Ectodermal cell (in vitro differentiated cells): ENCODE data around the gene WDR62.
"Not testable (repeated sequence)": the region's sequence is repeated elsewhere in the genome, so short reads cannot be mapped to it uniquely, and the experiment has no call there.

Experiments used
- H3K27ac ChIP-seq: 2 replicates; pipeline ENCODE4 v1.7.0; 2013; ENCODE audit warnings: mild to moderate bottlenecking, low read depth, low read length; ENCODE audit not compliant: insufficient read depth, poor library complexity, severe bottlenecking
- H3K27me3 ChIP-seq: 2 replicates; pipeline ENCODE4 v1.7.0; 2013; ENCODE audit warnings: mild to moderate bottlenecking, low read length; ENCODE audit not compliant: insufficient read depth, control insufficient read depth, poor library complexity, severe bottlenecking
- H3K36me3 ChIP-seq: one replicate; pipeline ENCODE4 v1.7.0; 2013; ENCODE audit warnings: low read length; ENCODE audit not compliant: control insufficient read depth, insufficient read depth
- H3K4me1 ChIP-seq: one replicate; pipeline ENCODE4 v1.7.0; 2013; ENCODE audit warnings: low read length; ENCODE audit not compliant: control insufficient read depth, insufficient read depth
- H3K4me3 ChIP-seq: 2 replicates; pipeline ENCODE4 v1.7.0; 2013; ENCODE audit warnings: low read depth, low read length, control low read depth; ENCODE audit not compliant: insufficient read depth
- H3K9me3 ChIP-seq: 2 replicates; pipeline ENCODE4 v1.7.0; 2013; ENCODE audit warnings: mild to moderate bottlenecking, low read length, moderate library complexity; ENCODE audit not compliant: control insufficient read depth
- WGBS, 2 experiments: methylation state at CpG; one replicate each; pipeline ENCODE4 v1.1.7; 2013; ENCODE audit warnings: missing lambda C conversion rate in 2 of 2; 5-methylcytosine and 5-hydroxymethylcytosine counted together

Gene WDR62

DNA sequence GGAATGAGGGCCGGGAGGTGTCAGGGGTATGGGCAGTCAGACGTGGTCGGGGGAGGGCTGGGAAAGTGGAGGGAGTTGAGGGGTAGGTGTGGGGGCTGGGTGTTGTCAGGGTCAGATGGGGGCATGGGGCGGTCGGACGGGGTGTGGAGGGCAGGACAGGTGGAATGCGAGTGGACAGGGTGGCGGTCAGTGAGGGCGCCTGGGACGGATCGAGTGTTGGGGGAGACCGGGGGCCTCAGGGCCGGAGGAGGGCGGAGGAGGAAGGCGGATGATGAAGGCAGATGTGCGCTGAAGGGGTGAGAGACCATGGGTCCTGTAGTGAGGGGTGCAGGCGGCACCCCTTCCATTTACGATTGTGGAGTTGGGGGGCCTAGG, 66.3 kb downstream of the WDR62 start:
- H3K4me1 ChIP-seq, result peaks cover 7% of the 10 kb centered on the region
- H3K4me3 ChIP-seq, result no peak overlapping the region
- WGBS, 2 experiments, result 95 to 96% methylated on average over 18 of the region's 18 CpGs
- no peaks in the 10 kb centered on the region for H3K9me3 ChIP-seq
- no peaks in the 10 kb centered on the region for H3K27me3 ChIP-seq
- no peak overlapping the region for H3K27ac ChIP-seq
- peaks cover 22% of the 10 kb centered on the region for H3K36me3 ChIP-seq

DNA sequence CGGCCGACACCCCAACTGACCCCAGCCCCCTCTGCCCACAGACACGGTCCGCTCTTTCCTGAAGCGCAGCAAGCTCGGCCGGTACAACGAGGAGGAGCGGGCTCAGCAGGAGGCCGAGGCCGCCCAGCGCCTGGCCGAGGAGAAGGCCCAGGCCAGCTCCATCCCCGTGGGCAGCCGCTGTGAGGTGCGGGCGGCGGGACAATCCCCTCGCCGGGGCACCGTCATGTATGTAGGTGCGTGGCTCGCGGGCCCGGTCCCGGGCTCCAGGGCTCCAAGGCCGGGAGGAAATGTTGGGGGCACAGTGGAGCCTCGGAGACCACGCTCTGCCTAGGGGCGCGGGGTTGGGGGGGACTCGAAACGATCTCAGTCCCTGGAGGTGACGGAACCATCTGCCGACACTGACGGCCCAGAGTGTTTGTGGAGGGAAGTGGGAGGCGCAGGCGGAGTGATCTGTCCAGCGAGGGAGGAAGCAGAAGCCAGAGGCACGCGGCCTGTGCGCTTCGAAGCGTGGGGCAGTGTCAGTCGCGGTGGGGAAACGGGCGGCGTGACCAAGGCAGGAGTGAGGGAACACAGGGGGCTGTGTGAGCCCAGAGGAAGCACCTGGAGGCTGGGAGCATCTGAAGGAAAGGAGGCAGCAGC, 66.9 kb downstream of the WDR62 start:
- Histone ChIP-seq H3K9me3 (no peaks in the 10 kb centered on the region), H3K27ac (no peak overlapping the region), H3K4me3 (no peak overlapping the region), H3K4me1 (peaks cover 4% of the 10 kb centered on the region), H3K27me3 (no peaks in the 10 kb centered on the region), H3K36me3 (peaks cover 22% of the 10 kb centered on the region)
- WGBS, 2 experiments, result 92 to 93% methylated on average over 49 of the region's 49 CpGs

DNA sequence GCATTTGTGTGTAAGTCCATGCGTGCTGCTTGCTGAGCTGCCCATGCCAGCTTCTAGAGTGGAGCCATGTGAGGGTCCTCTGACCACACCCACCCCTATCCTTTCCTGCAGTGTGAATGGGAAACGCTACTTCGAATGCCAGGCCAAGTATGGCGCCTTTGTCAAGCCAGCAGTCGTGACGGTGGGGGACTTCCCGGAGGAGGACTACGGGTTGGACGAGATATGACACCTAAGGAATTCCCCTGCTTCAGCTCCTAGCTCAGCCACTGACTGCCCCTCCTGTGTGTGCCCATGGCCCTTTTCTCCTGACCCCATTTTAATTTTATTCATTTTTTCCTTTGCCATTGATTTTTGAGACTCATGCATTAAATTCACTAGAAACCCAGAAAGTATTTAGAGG, 70.9 kb downstream of the WDR62 start:
- Histone ChIP-seq H3K36me3 (peaks cover 11% of the 10 kb centered on the region), H3K4me3 (no peak overlapping the region), H3K27me3 (no peaks in the 10 kb centered on the region), H3K4me1 (no peaks in the 10 kb centered on the region), H3K9me3 (no peaks in the 10 kb centered on the region), H3K27ac (no peak overlapping the region)
- 94 to 95% methylated on average over 9 of the region's 9 CpGs for whole genome bisulfite sequencing, 2 experiments

DNA sequence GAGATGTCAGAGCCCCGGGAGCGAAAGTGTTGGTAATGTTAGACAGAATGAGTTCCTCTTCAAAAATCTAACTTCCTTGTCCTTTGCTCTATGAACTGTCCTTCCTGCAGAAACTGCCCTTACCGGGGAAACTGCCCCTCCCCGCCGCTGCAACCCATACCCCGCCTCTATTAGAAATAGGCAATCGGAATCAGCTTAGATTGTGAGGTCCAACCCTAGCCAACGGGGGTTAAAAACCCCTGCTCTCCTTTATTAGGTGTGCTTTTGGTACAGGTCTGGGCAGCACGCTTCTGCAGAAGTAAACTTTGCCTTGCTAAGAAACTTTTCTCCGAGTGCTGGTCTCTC, 73.7 kb downstream of the WDR62 start:
- no peaks in the 10 kb centered on the region for H3K4me1 ChIP-seq
- peaks cover 5% of the 10 kb centered on the region for H3K36me3 ChIP-seq
- no peaks in the 10 kb centered on the region for H3K27me3 ChIP-seq
- WGBS, 2 experiments, result 23 to 29% methylated on average over 10 of the region's 10 CpGs
- H3K27ac ChIP-seq, result peak overlapping the region; percentile 85
- H3K9me3 ChIP-seq, result no peaks in the 10 kb centered on the region
- peak overlapping the region; percentile 53 for H3K4me3 ChIP-seq

DNA sequence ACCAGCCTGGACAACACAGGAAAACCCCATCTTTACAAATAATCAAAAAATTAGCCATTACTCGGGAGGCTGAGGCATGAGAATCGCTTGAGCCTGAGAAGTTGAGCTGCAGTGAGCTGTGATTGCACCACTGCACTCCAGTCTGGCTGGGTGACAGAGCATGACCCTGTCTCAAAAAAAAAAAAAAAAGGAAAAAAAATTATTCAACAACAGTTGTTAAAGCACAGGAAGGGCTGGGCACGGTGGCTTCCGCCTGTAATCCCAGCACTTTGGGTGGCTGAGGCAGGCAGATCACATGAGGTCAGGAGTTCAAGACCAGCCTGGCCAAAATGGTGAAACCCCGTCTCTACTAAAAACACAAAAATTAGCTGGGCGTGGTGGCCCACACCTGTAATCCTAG, 76.5 kb downstream of the WDR62 start:
- H3K36me3 ChIP-seq, H3K4me3 ChIP-seq, H3K27ac ChIP-seq, H3K27me3 ChIP-seq, H3K9me3 ChIP-seq, H3K4me1 ChIP-seq: not testable (repeated sequence)
- 91 to 93% methylated on average over 6 of the region's 6 CpGs for WGBS, 2 experiments

DNA sequence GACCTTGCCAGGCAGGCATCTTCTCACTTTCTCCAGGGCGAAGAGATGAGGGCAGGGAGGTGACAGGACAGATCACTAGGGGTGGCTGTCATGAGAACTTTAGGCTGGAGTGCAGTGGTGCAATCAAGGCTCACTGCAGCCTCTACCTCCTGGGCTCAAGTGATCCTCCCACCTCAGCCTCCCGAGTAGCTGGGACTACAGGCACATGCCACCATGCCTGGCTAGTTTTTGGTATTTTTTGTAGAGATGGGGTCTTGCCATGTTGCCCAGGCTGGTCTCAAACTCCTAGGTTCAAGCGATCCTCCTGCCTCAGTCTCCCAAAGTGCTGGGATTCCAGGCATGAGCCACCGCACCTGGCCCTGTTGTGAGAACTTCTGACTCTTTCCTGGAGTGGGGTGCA, 80.2 kb downstream of the WDR62 start:
- not testable (repeated sequence) for H3K9me3 ChIP-seq, H3K27me3 ChIP-seq, H3K36me3 ChIP-seq, H3K4me3 ChIP-seq, H3K27ac ChIP-seq, H3K4me1 ChIP-seq
- WGBS, 2 experiments, result 86 to 88% methylated on average over 4 of the region's 4 CpGs

DNA sequence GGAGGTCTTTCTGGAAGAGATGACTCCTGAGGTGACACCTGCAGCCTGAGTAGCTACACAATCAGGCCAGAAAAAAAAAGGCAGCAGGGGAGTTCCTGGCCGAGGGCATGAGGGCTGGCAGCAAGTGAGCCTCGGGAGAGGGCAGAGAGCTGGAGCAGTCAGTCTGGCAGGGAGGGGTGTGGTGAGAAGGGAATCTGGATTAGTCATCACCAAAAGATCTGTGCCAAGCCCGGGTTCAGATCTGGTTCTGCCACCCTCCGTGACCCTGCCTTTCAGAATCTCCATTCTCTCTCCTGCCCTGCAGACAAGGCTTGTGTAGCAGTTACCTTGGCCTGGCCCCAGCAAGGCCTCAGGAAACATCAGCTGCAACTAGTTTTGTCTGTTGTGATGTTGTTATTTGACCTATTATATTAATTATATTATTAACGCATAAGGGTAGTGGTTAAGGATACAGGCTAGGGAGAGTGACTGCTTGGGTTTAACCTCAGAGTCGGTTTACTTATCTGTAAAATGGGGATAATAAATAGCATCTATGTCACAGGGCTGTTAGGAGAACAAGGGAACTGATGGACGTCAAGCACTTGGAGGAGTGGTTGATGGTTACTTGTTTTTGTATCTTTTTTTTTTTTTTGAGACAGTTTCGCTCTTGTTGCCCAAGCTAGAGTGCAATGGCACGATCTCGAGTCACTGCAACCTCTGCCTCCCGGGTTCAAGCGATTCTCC, 82.4 kb downstream of the WDR62 start:
- Histone ChIP-seq H3K4me1 (peaks cover 5% of the 10 kb centered on the region), H3K36me3 (no peaks in the 10 kb centered on the region), H3K4me3 (no peak overlapping the region), H3K27me3 (no peaks in the 10 kb centered on the region), H3K27ac (no peak overlapping the region), H3K9me3 (no peaks in the 10 kb centered on the region)
- 83 to 87% methylated on average over 12 of the region's 12 CpGs for WGBS, 2 experiments

DNA sequence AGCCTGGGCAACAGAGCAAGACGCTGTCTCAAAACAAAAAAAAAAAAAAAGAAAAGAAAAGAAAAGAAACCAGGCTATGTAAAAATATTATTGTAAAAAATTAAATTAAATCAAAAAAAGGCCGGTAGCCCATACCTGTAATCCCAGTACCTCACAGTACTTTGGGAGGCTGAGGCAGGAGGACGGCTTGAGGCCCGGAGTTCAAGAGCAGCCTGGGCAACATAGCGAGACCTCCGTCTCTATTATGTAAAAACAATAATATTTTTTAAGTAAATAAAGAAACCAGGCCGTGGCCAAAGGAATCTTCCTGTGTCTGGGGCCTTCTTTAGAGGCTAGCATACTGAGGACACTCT, 84.4 kb downstream of the WDR62 start:
- peak overlapping the region; percentile 79 for H3K27ac ChIP-seq
- H3K4me1 ChIP-seq, result peaks cover 5% of the 10 kb centered on the region
- H3K4me3 ChIP-seq, result peak overlapping the region; percentile 100
- H3K36me3 ChIP-seq, result peaks cover 11% of the 10 kb centered on the region
- no peaks in the 10 kb centered on the region for H3K27me3 ChIP-seq
- 64 to 69% methylated on average over 4 of the region's 7 CpGs for WGBS, 2 experiments
- H3K9me3 ChIP-seq, result no peaks in the 10 kb centered on the region

DNA sequence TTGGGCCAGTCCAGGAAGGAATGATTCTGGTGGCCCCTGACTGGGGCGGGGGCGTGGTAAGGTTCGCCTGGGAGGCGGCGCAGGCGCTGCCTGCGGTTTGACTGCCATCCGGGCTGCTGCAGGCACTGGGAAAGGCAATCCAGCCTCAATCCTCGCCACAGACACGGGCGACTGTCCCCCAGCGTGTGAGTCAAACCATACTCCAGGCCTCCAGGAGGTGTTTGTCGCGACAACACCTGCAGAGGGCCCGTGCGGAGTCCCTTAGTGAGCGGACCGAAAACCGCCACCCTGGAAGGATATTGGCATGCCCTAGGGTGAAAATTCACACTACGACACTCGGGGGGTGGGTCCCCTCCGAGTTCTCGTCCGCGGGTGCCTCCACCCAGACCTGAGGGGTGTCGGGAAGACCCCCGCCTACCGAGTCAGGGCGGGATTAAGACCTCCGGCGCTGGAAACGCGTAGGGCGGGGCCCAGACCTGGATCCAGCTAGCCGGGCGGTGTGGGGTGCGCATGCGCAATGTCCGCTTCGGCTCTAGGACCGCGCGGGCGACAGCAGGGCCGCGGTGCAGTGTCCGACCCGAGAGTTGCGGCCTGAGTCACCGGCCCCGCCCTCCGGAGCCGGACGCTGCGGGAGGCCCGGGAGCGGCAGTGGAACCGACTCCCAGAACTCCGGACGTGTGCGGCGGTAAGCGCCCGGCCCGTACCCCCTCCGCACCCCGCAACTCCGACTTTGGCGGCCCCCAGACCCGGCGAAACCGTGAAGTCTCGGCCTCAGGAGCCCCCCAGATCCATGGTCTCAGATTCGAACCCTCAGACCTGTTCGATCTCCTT, 85.0 kb downstream of the WDR62 start, which contains the start of gene CAPNS1:
CAPNS1 (plus strand) TSS at position 594 of the 831 bp plus-strand sequence. CDS start 946 bp downstream, outside the sequence.
- H3K4me1 ChIP-seq, result peaks cover 5% of the 10 kb centered on the region
- WGBS, 2 experiments, result 0 to 1% methylated on average over 75 of the region's 75 CpGs

DNA sequence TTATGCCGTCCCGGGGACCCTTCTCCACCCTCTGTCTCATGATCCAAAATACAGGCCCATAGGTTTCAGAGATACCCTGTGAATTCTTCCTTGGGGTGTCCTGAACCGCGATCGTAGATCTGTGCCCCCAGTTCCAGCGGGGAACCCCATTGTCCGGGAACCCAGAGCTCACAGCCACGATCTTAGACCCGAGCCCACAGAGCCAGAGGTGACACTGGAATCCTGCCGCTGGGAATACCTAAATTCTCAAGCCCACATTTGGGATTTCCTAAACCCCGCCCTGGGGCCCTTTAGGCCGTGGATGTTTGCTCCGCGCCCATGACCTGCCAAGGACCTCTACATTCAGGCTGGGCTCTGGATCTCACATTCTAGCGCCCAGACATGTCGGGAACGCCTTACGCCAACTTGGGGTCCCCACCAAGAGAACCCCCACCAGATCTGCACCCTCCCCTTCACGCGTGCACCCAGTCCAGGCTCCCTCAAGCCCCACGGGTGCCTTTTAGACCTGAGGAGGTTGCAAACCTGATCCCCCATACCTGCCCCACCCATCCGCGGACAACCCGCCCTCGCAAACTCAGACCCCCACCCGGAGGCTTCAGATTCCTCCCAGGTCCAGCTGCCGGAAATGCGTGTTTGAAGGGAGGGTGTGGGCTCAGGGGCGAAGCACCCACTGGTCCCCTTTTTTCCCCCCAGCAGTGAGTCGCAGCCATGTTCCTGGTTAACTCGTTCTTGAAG, 85.8 kb downstream of the WDR62 start:
- Histone ChIP-seq H3K4me1 (peaks cover 5% of the 10 kb centered on the region), H3K4me3 (peak overlapping the region; percentile 100), H3K9me3 (no peaks in the 10 kb centered on the region), H3K36me3 (peaks cover 18% of the 10 kb centered on the region), H3K27me3 (no peaks in the 10 kb centered on the region), H3K27ac (peak overlapping the region; percentile 71)
- WGBS, 2 experiments, result 0% methylated on average over 29 to 31 of the region's 31 CpGs

More for the DNA sequence above, 85.0 kb downstream of the WDR62 start, which contains the start of gene CAPNS1:
- H3K36me3 ChIP-seq, result peaks cover 17% of the 10 kb centered on the region
- H3K4me3 ChIP-seq, result peak within 1 kb of the TSS; percentile 100
- no peaks in the 10 kb centered on the region for H3K27me3 ChIP-seq
- no peaks in the 10 kb centered on the region for H3K9me3 ChIP-seq
- H3K27ac ChIP-seq, result peak within 1 kb of the TSS; percentile 79
